H1 (cell line): ENCODE measurements around the gene FXYD3. TPM values are rescaled to one million over a fixed set of nuclear protein-coding genes. Genes with fewer than 3 reads are reported as not detected.

Experiments used
- JUND ChIP-seq: IDR thresholded peaks from 2 replicates; pipeline ENCODE4 v1.6.1; 2011; ENCODE audit warnings: mild to moderate bottlenecking, improper control_type of control experiment, low read length
- POLR2AphosphoS5 ChIP-seq: IDR thresholded peaks from 2 replicates; pipeline ENCODE4 v1.6.1; 2011; ENCODE audit warnings: low read depth, low read length
- POU5F1 ChIP-seq: IDR thresholded peaks from 2 replicates; pipeline ENCODE4 v1.6.1; 2011; ENCODE audit warnings: low read depth, mild to moderate bottlenecking, low read length, moderate library complexity
- SAP30 ChIP-seq: fragments of 300-600 bp; sonication (generic); IDR thresholded peaks from 2 replicates; pipeline ENCODE4 v1.7.1; 2012; ENCODE audit warnings: low read length, moderate library complexity, mild to moderate bottlenecking, inconsistent platforms; ENCODE audit not compliant: insufficient read depth, insufficient replicate concordance
- SIRT6 ChIP-seq: IDR thresholded peaks from one replicate; pipeline ENCODE4 v1.7.1; 2012; ENCODE audit warnings: low read length, inconsistent platforms
- polyA plus RNA-seq, 7 experiments: library from polyadenylated mRNA; depleted of rRNA in 3 of 7; stranded (reverse) in 5 of 7; unstranded in 2 of 7; fragments of >200 nt in 5 of 7; fragments of 200-250 nt in 2 of 7; gene quantifications; 1 replicate in 5 of 7; 2 replicates in 1 of 7; 4 replicates in 1 of 7; pipeline versions ENCODE4 v1.2.1 to v1.2.3, GENCODE V29; 2011 to 2013; ENCODE audit warnings: missing spikeins in 2 of 7, mixed read lengths in 2 of 7
- total RNA-seq: library from RNA; stranded (reverse); fragmentation: NEBNext Ultra II Directional; extraction: Animal tissue kit (Norgen Biotek cat#: 25700); gene quantifications from 2 replicates; pipeline ENCODE4 v1.2.1, GENCODE V29; 2021
- TF ChIP-seq, protein P1 (sequence below): IDR thresholded peaks from 2 replicates; pipeline ENCODE4 v1.6.1; 2012; ENCODE audit warnings: inconsistent platforms

Gene FXYD3
- total and polyA plus RNA-seq, 2 of the 8 experiments (the other 6 are each of a cell fraction or from before 2014, with no cell fraction given), result 0.33 TPM; not detected in 1

DNA sequence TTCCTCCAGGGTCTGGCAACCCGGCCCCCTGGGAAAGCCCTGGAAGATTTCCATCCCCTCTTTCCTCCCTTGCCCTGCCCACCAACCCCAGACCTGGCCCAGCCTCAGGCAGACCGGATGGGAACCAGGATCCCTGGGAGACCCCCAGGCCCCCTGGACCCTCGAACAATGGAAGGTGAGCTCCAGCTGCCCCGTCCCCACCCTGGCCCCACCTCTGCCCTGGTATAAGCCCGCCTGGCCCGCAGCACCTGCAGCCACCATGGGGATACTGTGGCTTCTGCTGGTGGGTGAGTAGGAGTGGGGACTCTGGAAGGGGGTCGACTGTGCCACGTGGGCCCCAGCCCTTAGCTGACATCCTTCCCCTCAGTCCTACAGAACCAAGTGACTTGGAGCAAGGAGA lies 41.7 kb upstream of the FXYD3 start (continued):
- TF ChIP-seq POLR2AphosphoS5 (no peak), JUND (no peak), POU5F1 (no peak), SAP30 (no peak), SIRT6 (no peak)
- TF ChIP-seq, protein P1, sequence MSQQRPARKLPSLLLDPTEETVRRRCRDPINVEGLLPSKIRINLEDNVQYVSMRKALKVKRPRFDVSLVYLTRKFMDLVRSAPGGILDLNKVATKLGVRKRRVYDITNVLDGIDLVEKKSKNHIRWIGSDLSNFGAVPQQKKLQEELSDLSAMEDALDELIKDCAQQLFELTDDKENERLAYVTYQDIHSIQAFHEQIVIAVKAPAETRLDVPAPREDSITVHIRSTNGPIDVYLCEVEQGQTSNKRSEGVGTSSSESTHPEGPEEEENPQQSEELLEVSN, result no peak
